Ascending aorta (tissue), 2 donors: ENCODE results near the gene ULK2. TPM values are rescaled to one million over a fixed set of nuclear protein-coding genes. Genes with fewer than 3 reads are reported as not detected.
"Not testable (repeated sequence)": the region's sequence is repeated elsewhere in the genome, so short reads cannot be mapped to it uniquely, and the experiment has no call there.

Experiments used
- DNase-seq, 2 donors: peaks; one replicate each; pipeline ENCODE4 v3.0.0-alpha.2; 2019; ENCODE audit warnings: low spot score in 2 of 2
- H3K27ac ChIP-seq, 2 donors: fragments of 200-600 bp; sonication (generic); one replicate each; pipeline ENCODE4 v1.5.1; 2016 to 2017; ENCODE audit warnings: mild to moderate bottlenecking in 1 of 2
- H3K27me3 ChIP-seq: fragments of 200-600 bp; sonication (generic); one replicate; pipeline ENCODE4 v1.5.1; 2017
- H3K36me3 ChIP-seq, 2 donors: fragments of 200-600 bp; sonication (generic); one replicate each; pipeline ENCODE4 v1.5.1; 2016
- H3K4me1 ChIP-seq, 2 donors: fragments of 200-600 bp; sonication (generic); one replicate each; pipeline ENCODE4 v1.5.1; 2016 to 2017; ENCODE audit warnings: mild to moderate bottlenecking in 1 of 2
- H3K4me3 ChIP-seq, 2 donors: fragments of 200-600 bp; sonication (generic); one replicate each; pipeline ENCODE4 v1.5.1; 2016 to 2017; ENCODE audit warnings: mild to moderate bottlenecking in 1 of 2
- H3K9me3 ChIP-seq, 2 donors: fragments of 200-600 bp; sonication (generic); one replicate each; pipeline ENCODE4 v1.5.1; 2016
- intact Hi-C: fragments of 100-400 bp; cut with DNase I; formaldehyde crosslinking; loops from one replicate; pipeline ENCODE4 v1.15.1; 2023
- total RNA-seq: library from RNA; depleted of rRNA; stranded (reverse); fragments of >200 nt; gene quantifications from one replicate; pipeline ENCODE4 v1.1.0, GENCODE V29; 2016
- TF ChIP-seq, protein P1 (sequence below), 3 experiments: fragments of 200-600 bp in 2 of 3; fragments of 450-650 bp in 1 of 3; sonication (generic) in 2 of 3; IDR thresholded peaks; one replicate each; pipeline ENCODE4 v1.5.1; 2016 to 2019; ENCODE audit warnings: antibody characterized with exemption in 3 of 3, mild to moderate bottlenecking in 1 of 3, moderate library complexity in 1 of 3

ULK2 gene
- total RNA-seq, 1 donor from 2014 or later = 7.1 TPM

DNA sequence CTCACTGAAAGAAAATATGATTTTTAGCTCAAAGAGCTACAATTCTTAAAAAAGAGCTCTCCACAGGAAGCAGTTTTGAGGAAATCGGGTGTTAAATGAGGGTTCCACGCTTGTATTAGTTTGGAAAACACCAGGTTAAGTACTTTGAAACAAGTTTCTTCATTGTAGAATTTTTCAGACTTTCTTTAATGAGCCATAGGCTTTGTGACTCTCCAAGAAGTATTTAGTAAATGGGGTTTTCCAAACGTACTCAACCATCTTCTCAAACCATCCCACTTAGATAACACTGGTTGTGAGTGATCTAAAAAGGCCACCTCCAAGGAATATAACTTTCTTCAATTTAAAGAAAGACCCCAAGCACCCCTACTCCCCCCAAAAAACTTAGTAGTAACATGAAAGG lies 2.7 kb downstream of the ULK2 start:
- intact Hi-C loops = no loop called here
- no peak overlapping the region for H3K27ac ChIP-seq
- DNase-seq = no peak
- peaks cover 0 to 6% of the 10 kb centered on the region in 2 donors for H3K4me1 ChIP-seq
- H3K36me3 ChIP-seq = peaks cover 5 to 10% of the 10 kb centered on the region in 2 donors
- TF ChIP-seq, protein P1, sequence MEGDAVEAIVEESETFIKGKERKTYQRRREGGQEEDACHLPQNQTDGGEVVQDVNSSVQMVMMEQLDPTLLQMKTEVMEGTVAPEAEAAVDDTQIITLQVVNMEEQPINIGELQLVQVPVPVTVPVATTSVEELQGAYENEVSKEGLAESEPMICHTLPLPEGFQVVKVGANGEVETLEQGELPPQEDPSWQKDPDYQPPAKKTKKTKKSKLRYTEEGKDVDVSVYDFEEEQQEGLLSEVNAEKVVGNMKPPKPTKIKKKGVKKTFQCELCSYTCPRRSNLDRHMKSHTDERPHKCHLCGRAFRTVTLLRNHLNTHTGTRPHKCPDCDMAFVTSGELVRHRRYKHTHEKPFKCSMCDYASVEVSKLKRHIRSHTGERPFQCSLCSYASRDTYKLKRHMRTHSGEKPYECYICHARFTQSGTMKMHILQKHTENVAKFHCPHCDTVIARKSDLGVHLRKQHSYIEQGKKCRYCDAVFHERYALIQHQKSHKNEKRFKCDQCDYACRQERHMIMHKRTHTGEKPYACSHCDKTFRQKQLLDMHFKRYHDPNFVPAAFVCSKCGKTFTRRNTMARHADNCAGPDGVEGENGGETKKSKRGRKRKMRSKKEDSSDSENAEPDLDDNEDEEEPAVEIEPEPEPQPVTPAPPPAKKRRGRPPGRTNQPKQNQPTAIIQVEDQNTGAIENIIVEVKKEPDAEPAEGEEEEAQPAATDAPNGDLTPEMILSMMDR (IDR thresholded peaks at IDR 0.05) = no peak
- no peak overlapping the region for H3K4me3 ChIP-seq
- H3K27me3 ChIP-seq = no peaks in the 10 kb centered on the region
- no peaks in the 10 kb centered on the region for H3K9me3 ChIP-seq

DNA sequence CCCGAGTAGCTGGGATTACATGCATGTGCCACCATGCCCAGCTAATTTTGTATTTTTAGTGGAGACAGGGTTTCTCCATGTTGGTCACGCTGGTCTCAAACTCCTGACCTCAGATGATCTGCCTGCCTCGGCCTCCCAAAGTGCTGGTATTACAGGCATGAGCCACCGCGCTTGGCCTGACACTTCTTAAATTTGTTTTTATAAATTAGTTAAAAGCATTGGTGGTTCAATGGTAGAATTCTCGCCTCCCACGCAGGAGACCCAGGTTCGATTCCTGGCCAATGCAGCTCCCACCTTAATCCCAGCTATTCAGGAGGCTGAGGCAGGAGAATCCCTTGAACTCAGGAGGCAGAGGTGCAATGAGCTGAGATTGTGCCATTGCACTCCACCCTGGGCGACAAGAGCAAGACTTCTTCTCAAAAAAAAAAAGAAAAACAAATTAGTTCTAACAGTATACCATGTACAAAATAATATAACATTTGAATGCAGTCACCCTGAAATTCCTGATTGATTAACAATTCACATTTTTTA lies 7.0 kb downstream of the ULK2 start:
- H3K4me3 ChIP-seq, H3K27me3 ChIP-seq, H3K27ac ChIP-seq, intact Hi-C loops, H3K4me1 ChIP-seq, H3K9me3 ChIP-seq, DNase-seq: not testable (repeated sequence)
- H3K36me3 ChIP-seq = peaks cover 9 to 20% of the 10 kb centered on the region in 2 donors

DNA sequence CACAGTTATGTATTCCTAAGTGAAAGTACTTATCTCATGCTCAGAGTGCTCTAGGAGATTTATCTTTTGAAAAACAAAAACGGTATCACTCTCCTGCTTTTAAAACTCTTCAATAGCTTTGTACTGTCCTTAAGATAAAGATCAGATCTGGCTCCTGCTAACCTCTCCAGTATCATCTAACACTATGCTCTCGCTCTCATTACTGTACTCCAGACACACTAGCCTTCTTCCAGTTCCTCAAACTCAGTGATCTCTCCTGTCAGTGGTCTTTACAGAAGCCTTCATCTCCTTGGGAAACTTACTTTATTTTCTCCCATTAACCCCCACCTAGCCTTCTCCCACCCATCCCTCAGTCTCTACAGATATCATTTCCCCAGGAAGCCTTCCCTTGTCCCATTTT lies 10.1 kb downstream of the ULK2 start:
- no peaks in the 10 kb centered on the region for H3K27me3 ChIP-seq
- no peaks in the 10 kb centered on the region for H3K4me1 ChIP-seq
- TF ChIP-seq, protein P1 (IDR thresholded peaks at IDR 0.05) = no peak
- H3K9me3 ChIP-seq = no peaks in the 10 kb centered on the region
- DNase-seq = no peak
- no peak overlapping the region for H3K27ac ChIP-seq
- intact Hi-C loops = no loop called here
- H3K4me3 ChIP-seq = no peak overlapping the region
- peaks cover 9 to 22% of the 10 kb centered on the region in 2 donors for H3K36me3 ChIP-seq

DNA sequence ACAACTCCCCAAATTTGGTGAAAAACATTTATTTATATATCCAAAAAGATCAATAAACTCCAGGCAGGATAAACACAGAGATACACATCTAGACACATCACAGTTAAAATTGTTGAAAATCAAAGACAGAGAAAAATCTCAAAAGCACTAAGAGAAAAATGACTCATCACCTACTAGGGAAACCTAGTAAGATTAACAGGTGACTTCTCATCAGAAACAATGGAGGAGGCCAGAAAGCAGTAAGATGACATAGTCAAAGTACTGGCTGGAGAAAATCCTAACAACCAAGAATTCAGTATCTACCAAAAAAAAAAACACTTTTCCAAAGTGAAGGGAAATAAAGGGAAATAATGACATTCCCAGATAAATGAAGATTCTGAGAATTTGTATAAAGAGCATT lies 33.8 kb downstream of the ULK2 start:
- no peak overlapping the region for H3K4me3 ChIP-seq
- intact Hi-C loops = no loop called here

DNA sequence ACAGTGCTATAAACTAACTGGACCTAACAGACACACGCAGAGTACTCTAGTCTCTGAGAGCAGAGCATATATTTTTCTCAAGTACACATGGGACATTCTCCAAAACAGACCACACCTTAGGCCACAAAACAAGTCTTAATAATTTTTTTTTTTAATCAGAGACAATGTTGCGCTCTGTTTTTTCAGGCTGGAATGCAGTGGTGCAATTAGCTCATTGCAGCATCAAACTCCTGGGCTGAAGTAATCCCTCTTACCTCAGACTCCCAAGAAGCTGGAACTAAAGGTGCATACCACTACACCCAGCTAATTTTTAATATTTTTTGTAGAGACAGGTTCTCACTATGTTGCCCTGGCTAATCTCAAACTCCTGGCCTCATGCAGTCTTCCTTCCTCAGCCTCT lies 37.7 kb downstream of the ULK2 start:
- no peaks in the 10 kb centered on the region for H3K4me1 ChIP-seq
- TF ChIP-seq, protein P1 (IDR thresholded peaks at IDR 0.05) = no peak
- H3K36me3 ChIP-seq = peaks cover 25 to 37% of the 10 kb centered on the region in 2 donors
- no peaks in the 10 kb centered on the region for H3K27me3 ChIP-seq
- intact Hi-C loops = no loop called here
- no peak overlapping the region for H3K27ac ChIP-seq
- DNase-seq = no peak
- no peaks in the 10 kb centered on the region for H3K9me3 ChIP-seq
- H3K4me3 ChIP-seq = no peak overlapping the region

More for the DNA sequence above, 33.8 kb downstream of the ULK2 start:
- TF ChIP-seq, protein P1 (IDR thresholded peaks at IDR 0.05) = no peak
- Histone ChIP-seq H3K36me3 (peaks cover 14 to 52% of the 10 kb centered on the region in 2 donors), H3K4me1 (no peaks in the 10 kb centered on the region), H3K9me3 (no peaks in the 10 kb centered on the region), H3K27me3 (no peaks in the 10 kb centered on the region), H3K27ac (no peak overlapping the region)
- no peak for DNase-seq

DNA sequence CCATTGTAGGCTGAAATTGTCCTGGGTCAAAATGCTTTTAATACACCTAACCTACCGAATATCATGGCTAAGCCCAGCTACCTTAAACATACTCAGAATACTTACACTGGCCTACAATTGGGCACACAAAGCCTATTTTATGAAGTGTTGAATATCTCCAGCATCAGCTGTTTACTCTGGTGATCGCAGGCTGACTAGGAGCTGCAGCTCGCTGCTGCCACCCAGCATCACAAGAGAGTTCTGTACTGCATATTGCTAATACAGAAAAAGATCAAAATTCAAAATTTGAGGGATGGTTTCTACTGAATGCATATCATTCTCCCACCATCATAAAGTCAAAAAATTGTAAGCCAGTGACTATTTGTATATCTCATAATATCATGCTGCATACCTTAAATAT lies 55.3 kb downstream of the ULK2 start:
- intact Hi-C loops = no loop called here
- Histone ChIP-seq H3K4me3 (no peak overlapping the region), H3K4me1 (no peaks in the 10 kb centered on the region), H3K36me3 (peaks cover 23 to 29% of the 10 kb centered on the region in 2 donors), H3K27me3 (no peaks in the 10 kb centered on the region), H3K27ac (no peak overlapping the region), H3K9me3 (no peaks in the 10 kb centered on the region)
- TF ChIP-seq, protein P1 (IDR thresholded peaks at IDR 0.05) = no peak
- no peak for DNase-seq
